Activated T-helper 9 cell treated with anti-CD3 and anti-CD28 coated beads, Interleukin-2, amount 50 U/mL, for 16 hours (primary cell): ENCODE measurements around the gene UGT1A5.

Experiments used
- DNase-seq: peaks from one replicate; pipeline ENCODE4 v3.0.0-alpha.2; 2020; ENCODE audit warnings: low read depth

UGT1A5 gene

GRCh38 chr2:233810385-233810784 is 97.7 kb downstream of the UGT1A5 start:
- DNase-seq: no peak

GRCh38 chr2:233811087-233811486 is 98.4 kb downstream of the UGT1A5 start:
- no peak for DNase-seq

- no peak for DNase-seq
Observed at GRCh38 chr2:233811732-233812131, 99.0 kb downstream of the UGT1A5 start.

GRCh38 chr2:233813236-233814055 is 100.7 kb downstream of the UGT1A5 start:
- no peak for DNase-seq

- DNase-seq: no peak
Observed at GRCh38 chr2:233814056-233814835, 101.5 kb downstream of the UGT1A5 start.

GRCh38 chr2:233815861-233816260 is 103.2 kb downstream of the UGT1A5 start:
- no peak for DNase-seq

GRCh38 chr2:233816334-233816733 is 103.6 kb downstream of the UGT1A5 start:
- DNase-seq: no peak

GRCh38 chr2:233816771-233817170 is 104.1 kb downstream of the UGT1A5 start:
- no peak for DNase-seq

GRCh38 chr2:233817361-233817911 is 104.7 kb downstream of the UGT1A5 start:
- no peak for DNase-seq

- DNase-seq: no peak
Observed at GRCh38 chr2:233817995-233818638, 105.4 kb downstream of the UGT1A5 start.

GRCh38 chr2:233818639-233819621 is 106.2 kb downstream of the UGT1A5 start:
- no peak for DNase-seq

- DNase-seq: no peak
Observed at GRCh38 chr2:233819884-233820773, 107.4 kb downstream of the UGT1A5 start.

- DNase-seq: no peak
Observed at GRCh38 chr2:233820774-233821105, 108.0 kb downstream of the UGT1A5 start.

- no peak for DNase-seq
Observed at GRCh38 chr2:233821196-233821595, 108.5 kb downstream of the UGT1A5 start.

- DNase-seq: no peak
Observed at GRCh38 chr2:233821709-233822100, 109.0 kb downstream of the UGT1A5 start.

GRCh38 chr2:233822101-233822771 is 109.5 kb downstream of the UGT1A5 start:
- DNase-seq: no peak
